Measurements from ENCODE around the gene PRRT4.

The PRRT4 gene

GRCh38 chr7:128344431-128344774 lies 17.1 kb downstream of the PRRT4 start:
- DNase-seq (ENCODE audit: low read depth) = no peak

GRCh38 chr7:128343554-128344430 lies 17.7 kb downstream of the PRRT4 start, which contains the start of gene RBM28:
RBM28 (minus strand) TSS chr7:128343908; CDS start chr7:128343793, 115 bp downstream.
- DNase-seq (ENCODE audit: low read depth) = peak; percentile 58

GRCh38 chr7:128341733-128342132 lies 19.8 kb downstream of the PRRT4 start:
- no peak for DNase-seq (ENCODE audit: low read depth)

GRCh38 chr7:128335730-128336129 lies 25.8 kb downstream of the PRRT4 start:
- DNase-seq (ENCODE audit: low read depth) = no peak

- DNase-seq (ENCODE audit: low read depth) = no peak
Observed at GRCh38 chr7:128324368-128324680, 37.2 kb downstream of the PRRT4 start.

GRCh38 chr7:128323459-128324367 lies 37.8 kb downstream of the PRRT4 start:
- no peak for DNase-seq (ENCODE audit: low read depth)

- no peak for DNase-seq (ENCODE audit: low read depth)
Observed at GRCh38 chr7:128323040-128323439, 38.5 kb downstream of the PRRT4 start.

GRCh38 chr7:128322040-128322643 lies 39.3 kb downstream of the PRRT4 start:
- DNase-seq (ENCODE audit: low read depth) = no peak

GRCh38 chr7:128321044-128321422 lies 40.5 kb downstream of the PRRT4 start:
- DNase-seq (ENCODE audit: low read depth) = no peak

- DNase-seq (ENCODE audit: low read depth) = no peak
Observed at GRCh38 chr7:128318691-128319090, 42.8 kb downstream of the PRRT4 start.

- no peak for DNase-seq (ENCODE audit: low read depth)
Observed at GRCh38 chr7:128311013-128311412, 50.5 kb downstream of the PRRT4 start.

GRCh38 chr7:128310499-128310898 lies 51.0 kb downstream of the PRRT4 start:
- no peak for DNase-seq (ENCODE audit: low read depth)

- DNase-seq (ENCODE audit: low read depth) = no peak
Observed at GRCh38 chr7:128309976-128310375, 51.5 kb downstream of the PRRT4 start.

- no peak for DNase-seq (ENCODE audit: low read depth)
Observed at GRCh38 chr7:128309124-128309523, 52.4 kb downstream of the PRRT4 start.

- no peak for DNase-seq (ENCODE audit: low read depth)
Observed at GRCh38 chr7:128307061-128307460, 54.4 kb downstream of the PRRT4 start.

- DNase-seq (ENCODE audit: low read depth) = no peak
Observed at GRCh38 chr7:128304212-128304611, 57.3 kb downstream of the PRRT4 start.

- DNase-seq (ENCODE audit: low read depth) = no peak
Observed at GRCh38 chr7:128303643-128304042, 57.8 kb downstream of the PRRT4 start.

- no peak for DNase-seq (ENCODE audit: low read depth)
Observed at GRCh38 chr7:128303133-128303532, 58.4 kb downstream of the PRRT4 start.

- DNase-seq (ENCODE audit: low read depth) = no peak
Observed at GRCh38 chr7:128302139-128302538, 59.4 kb downstream of the PRRT4 start.

Measured in HS-5 (cell line).